ENCODE data around the gene OR52B2. TPM values are rescaled to one million over a fixed set of nuclear protein-coding genes. Genes with fewer than 3 reads are reported as not detected.

The OR52B2 gene
- total and polyA plus RNA-seq, 9 of the 15 experiments (the other 6 are each of a cell fraction or from before 2014, with no cell fraction given), result not detected

GRCh38 chr11:6152126-6152525 is 18.0 kb downstream of the OR52B2 start:
- Histone ChIP-seq H3K9me1 (ENCODE audit: control insufficient read depth, insufficient read depth, low read length) (no peaks in the 10 kb centered on the region), H3K36me3 (ENCODE audit: control insufficient read depth, insufficient read depth, low read length) (no peaks in the 10 kb centered on the region), H3K4me3 (no peak overlapping the region), H3K27me3 (ENCODE audit: control insufficient read depth in 2 of 2, insufficient read depth in 2 of 2, low read length in 2 of 2) (peaks cover 0 to 4% of the 10 kb centered on the region in 2 experiments; a peak in 1 of 5 replicates), H3K4me1 (replicated peaks in 1 of 2; ENCODE audit: control insufficient read depth in 2 of 2, insufficient read depth in 2 of 2, low read length in 2 of 2) (no peaks in the 10 kb centered on the region), H3K9ac (ENCODE audit: insufficient read depth in 1 of 2, low read depth in 2 of 2, low read length in 2 of 2) (no peak overlapping the region), H2AFZ (ENCODE audit: low read depth, low read length) (no peak overlapping the region), H3K79me2 (ENCODE audit: control insufficient read depth, insufficient read depth, low read length) (no peaks in the 10 kb centered on the region), H4K20me1 (replicated peaks; ENCODE audit: control insufficient read depth, insufficient read depth, low read length) (no peaks in the 10 kb centered on the region), H3K4me2 (ENCODE audit: insufficient read depth, low read length) (no peak overlapping the region), H3K9me3 (replicated peaks; ENCODE audit: control insufficient read depth, insufficient read depth, low read depth, low read length) (no peaks in the 10 kb centered on the region), H3K27ac (ENCODE audit: extremely low read depth, low read depth, low read length) (no peak overlapping the region)
- 0% methylated on average over 2 of the region's 2 CpGs for WGBS (ENCODE audit: insufficient coverage, low coverage, missing lambda C conversion rate)
- CTCF ChIA-PET (ENCODE audit: low intra/inter-chr PET ratio), result no interaction called here
- FAIRE-seq (no peak), DNase-seq (ENCODE audit: extremely low read depth in 1 of 4, low spot score in 3 of 4) (no peak), ATAC-seq (no peak)
- intact Hi-C loops (cut with micrococcal nuclease), result no loop called here
- POLR2A ChIA-PET, result interaction anchor here (1.0 kb wide), 1 partner anchor 23 kb away, joined by 4 read pairs; no protein-coding TSS in a partner anchor
- TF ChIP-seq BRD9 (IDR thresholded peaks at IDR 0.05; ENCODE audit: low read depth, partially characterized antibody) (no peak), ZNF609 (CRISPR knock-in tag; IDR thresholded peaks at IDR 0.05; ENCODE audit: borderline replicate concordance) (no peak)
- no TSS peak for BruUV-seq (replicated peaks)
- in situ Hi-C loops (cut with MboI), result no loop called here

All from K562 (cell line).